ENCODE data around the gene TCIRG1. TPM values are rescaled to one million over a fixed set of nuclear protein-coding genes. Genes with fewer than 3 reads are reported as not detected.

Gene TCIRG1
- polyA plus RNA-seq, 1 donor: 24.7 TPM

GRCh38 chr11:68016904-68017817, 21.7 kb upstream of the TCIRG1 start:
- DNase-seq (ENCODE audit: low read depth): no peak

- DNase-seq (ENCODE audit: low read depth): no peak
These were observed 20.7 kb upstream of the TCIRG1 start for GRCh38 chr11:68017980-68018729.

GRCh38 chr11:68018730-68019190, 20.1 kb upstream of the TCIRG1 start:
- no peak for DNase-seq (ENCODE audit: low read depth)

- no peak for DNase-seq (ENCODE audit: low read depth)
These were observed 19.3 kb upstream of the TCIRG1 start for GRCh38 chr11:68019486-68019885.

- DNase-seq (ENCODE audit: low read depth): no peak
These were observed 18.2 kb upstream of the TCIRG1 start for GRCh38 chr11:68020575-68020974.

- DNase-seq (ENCODE audit: low read depth): no peak
These were observed 17.5 kb upstream of the TCIRG1 start for GRCh38 chr11:68021167-68021787.

- DNase-seq (ENCODE audit: low read depth): no peak
These were observed 16.3 kb upstream of the TCIRG1 start for GRCh38 chr11:68022531-68022930.

- DNase-seq (ENCODE audit: low read depth): no peak
These were observed 14.3 kb upstream of the TCIRG1 start for GRCh38 chr11:68024508-68024907.

- DNase-seq (ENCODE audit: low read depth): no peak
These were observed 13.8 kb upstream of the TCIRG1 start for GRCh38 chr11:68025047-68025446.

GRCh38 chr11:68026391-68027105, 12.3 kb upstream of the TCIRG1 start:
- DNase-seq (ENCODE audit: low read depth): no peak

- DNase-seq (ENCODE audit: low read depth): no peak
These were observed 11.2 kb upstream of the TCIRG1 start for GRCh38 chr11:68027667-68028066.

- DNase-seq (ENCODE audit: low read depth): no peak
These were observed 9.9 kb upstream of the TCIRG1 start for GRCh38 chr11:68028802-68029545.

- DNase-seq (ENCODE audit: low read depth): peak; percentile 97
These were observed 8.3 kb upstream of the TCIRG1 start, which contains the start of gene NDUFS8 for GRCh38 chr11:68030318-68031143. NDUFS8 (plus strand) TSS chr11:68030681; CDS start chr11:68032152, 1,471 bp downstream.

GRCh38 chr11:68031144-68031464, 7.7 kb upstream of the TCIRG1 start:
- no peak for DNase-seq (ENCODE audit: low read depth)

GRCh38 chr11:68032003-68032402, 6.8 kb upstream of the TCIRG1 start:
- DNase-seq (ENCODE audit: low read depth): no peak

- no peak for DNase-seq (ENCODE audit: low read depth)
These were observed 5.7 kb upstream of the TCIRG1 start for GRCh38 chr11:68032997-68033707.

GRCh38 chr11:68033708-68034045, 5.1 kb upstream of the TCIRG1 start:
- no peak for DNase-seq (ENCODE audit: low read depth)

GRCh38 chr11:68035266-68035876, 3.5 kb upstream of the TCIRG1 start:
- no peak for DNase-seq (ENCODE audit: low read depth)

GRCh38 chr11:68036141-68036716, 2.6 kb upstream of the TCIRG1 start:
- DNase-seq (ENCODE audit: low read depth): no peak
